HFF-Myc (cell line): ENCODE results near the gene EPHA2.

Experiments used
- DNase-seq: peaks from one replicate; pipeline ENCODE4 v3.0.0-alpha.2; 2011; ENCODE audit warnings: low read depth; ENCODE audit errors: extremely low read depth
- H3K4me3 ChIP-seq: replicated peaks from 2 replicates; pipeline ENCODE4 v1.5.1; 2011; ENCODE audit warnings: low read depth, mild to moderate bottlenecking, control low read depth, low read length
- TF ChIP-seq, protein P1 (sequence below): IDR thresholded peaks from 2 replicates; pipeline ENCODE4 v1.5.1; 2012; ENCODE audit warnings: mild to moderate bottlenecking, low read depth, low read length, control low read depth; ENCODE audit errors: missing control alignments

EPHA2 gene

DNA sequence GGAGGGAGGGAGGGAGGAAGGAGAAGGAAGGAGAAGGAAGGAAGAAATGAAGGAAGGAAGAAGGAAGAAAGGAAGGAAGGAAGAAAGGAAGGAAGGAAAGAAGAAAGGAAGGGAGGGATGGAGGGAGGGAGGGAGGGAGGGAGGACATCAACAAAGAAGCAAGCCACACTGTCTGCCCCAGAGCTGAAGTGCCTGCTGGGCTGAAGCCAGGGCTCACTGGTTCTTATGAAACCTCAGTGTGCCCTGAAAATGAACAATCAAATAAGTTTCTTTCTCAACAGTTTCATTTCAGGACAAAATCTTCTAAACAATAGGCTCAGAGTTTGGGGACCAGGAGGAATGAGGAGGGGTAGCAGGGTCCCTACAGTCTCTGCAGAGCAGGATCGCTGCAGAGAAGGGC is 35.4 kb upstream of the EPHA2 start:
- DNase-seq, result no peak
- H3K4me3 ChIP-seq, result no peak overlapping the region
- TF ChIP-seq, protein P1, sequence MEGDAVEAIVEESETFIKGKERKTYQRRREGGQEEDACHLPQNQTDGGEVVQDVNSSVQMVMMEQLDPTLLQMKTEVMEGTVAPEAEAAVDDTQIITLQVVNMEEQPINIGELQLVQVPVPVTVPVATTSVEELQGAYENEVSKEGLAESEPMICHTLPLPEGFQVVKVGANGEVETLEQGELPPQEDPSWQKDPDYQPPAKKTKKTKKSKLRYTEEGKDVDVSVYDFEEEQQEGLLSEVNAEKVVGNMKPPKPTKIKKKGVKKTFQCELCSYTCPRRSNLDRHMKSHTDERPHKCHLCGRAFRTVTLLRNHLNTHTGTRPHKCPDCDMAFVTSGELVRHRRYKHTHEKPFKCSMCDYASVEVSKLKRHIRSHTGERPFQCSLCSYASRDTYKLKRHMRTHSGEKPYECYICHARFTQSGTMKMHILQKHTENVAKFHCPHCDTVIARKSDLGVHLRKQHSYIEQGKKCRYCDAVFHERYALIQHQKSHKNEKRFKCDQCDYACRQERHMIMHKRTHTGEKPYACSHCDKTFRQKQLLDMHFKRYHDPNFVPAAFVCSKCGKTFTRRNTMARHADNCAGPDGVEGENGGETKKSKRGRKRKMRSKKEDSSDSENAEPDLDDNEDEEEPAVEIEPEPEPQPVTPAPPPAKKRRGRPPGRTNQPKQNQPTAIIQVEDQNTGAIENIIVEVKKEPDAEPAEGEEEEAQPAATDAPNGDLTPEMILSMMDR, result no peak

DNA sequence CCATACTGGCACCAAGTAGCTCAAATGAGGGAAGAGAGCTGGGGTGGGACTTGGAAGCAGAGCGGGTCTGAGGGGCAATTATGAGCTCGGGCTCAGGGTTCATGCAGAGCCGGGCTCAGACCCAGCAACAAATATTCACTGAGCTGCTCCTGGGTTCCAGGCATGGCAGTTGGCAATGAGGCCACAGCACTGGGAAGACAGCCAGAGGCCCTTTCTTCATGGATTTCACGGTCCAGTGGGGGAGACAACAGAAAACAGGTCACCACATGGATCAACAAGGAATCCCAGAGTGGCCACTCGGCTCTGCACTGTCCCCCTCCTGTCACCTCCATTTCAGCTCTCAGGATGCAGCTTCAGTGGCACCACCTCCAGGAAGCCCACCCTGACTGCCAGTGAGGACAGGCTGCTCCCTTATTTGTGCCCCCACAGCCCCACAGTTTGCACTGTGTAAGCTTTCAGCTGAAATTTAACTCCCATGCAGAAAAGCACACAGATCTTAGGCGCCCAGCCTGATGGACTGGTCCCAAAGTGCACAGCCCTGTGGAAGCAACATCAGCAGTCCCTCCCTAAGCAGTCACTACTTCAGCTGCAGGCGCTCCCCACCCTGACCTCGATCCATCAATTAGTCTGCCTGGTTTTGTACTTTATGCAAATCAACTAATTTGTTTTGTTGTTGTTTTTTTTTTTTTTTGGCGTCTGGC is 34.2 kb upstream of the EPHA2 start:
- no peak for DNase-seq
- no peak overlapping the region for H3K4me3 ChIP-seq
- TF ChIP-seq, protein P1, result no peak

DNA sequence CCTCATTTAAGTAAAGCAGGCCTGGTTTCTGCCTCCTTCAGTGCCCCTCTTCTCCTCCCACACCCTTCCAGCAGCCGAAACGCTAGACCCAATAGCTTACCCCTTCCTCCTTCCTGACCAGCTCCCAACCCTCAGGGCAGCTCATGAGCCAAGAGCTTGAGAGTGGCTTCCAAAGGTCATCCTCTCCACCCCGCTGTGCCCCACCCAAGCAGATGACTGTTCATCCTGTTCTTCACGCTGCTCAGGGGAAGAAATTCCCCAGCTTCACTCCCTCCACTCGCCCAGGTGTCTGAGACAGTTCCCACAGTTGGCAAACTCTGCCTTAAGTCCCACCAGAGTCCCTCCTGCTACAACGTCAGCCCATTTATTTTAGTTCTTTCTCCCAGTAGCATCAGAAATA is 33.1 kb upstream of the EPHA2 start:
- no peak for DNase-seq
- no peak overlapping the region for H3K4me3 ChIP-seq
- TF ChIP-seq, protein P1, result no peak

DNA sequence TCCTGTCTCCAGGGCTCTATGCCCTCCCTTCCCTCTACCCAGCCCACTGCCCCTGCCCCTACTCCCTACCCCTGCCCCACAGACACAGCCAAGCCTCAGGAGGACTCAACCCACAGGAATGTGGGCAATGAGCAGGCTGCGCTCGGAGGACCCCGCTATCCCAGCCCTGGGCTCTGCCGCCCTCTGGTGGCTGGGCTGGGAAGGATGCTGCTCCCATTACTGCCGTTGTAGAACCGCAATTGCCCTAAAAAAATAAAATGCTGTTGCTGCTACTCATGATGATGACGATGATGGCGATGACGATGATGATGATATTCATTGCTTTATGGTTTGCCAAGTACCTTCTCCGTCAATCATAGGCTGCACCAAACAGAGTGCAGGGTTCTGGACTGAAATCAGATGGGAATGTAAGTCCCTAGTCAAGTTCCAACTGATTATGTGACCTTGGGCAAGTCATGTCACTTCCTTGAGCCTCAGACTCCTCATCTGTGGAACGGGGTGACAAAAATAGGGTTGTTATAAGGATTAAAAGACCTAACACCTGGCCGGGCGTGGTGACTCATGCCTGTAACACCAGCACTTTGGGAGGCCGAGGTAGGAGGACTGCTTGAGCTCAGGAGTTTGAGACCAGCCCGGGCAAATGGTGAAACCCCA is 32.0 kb upstream of the EPHA2 start:
- no peak overlapping the region for H3K4me3 ChIP-seq
- TF ChIP-seq, protein P1, result peak; percentile 97
- DNase-seq, result peak; percentile 64

DNA sequence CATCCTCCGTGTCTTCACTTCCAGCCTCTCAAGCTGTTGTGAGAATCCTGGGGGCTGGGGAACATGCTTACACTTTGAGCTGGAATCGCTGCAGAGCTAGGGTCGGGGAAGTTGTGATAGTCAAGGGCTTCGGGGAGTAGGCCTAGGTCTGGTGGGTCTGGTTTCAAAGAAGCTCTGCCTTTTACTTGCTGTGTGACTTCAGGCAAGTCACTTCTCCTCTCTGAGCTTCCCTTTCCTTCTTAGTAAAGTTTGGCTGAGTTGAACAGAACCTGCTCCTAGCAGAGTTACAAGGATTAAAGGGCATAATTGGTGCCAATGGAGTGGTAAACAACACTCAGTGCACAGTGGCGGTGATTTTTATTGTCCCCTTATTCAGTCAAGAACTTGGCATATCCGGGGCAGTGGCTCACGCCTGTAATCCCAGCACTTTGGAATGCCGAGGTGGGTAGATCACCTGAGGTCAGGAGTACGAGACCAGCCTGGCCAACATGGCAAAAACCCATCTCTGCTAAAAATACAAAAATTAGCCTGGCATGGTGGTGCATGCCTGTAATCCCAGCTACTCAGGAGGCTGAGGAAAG is 30.9 kb upstream of the EPHA2 start:
- no peak overlapping the region for H3K4me3 ChIP-seq
- TF ChIP-seq, protein P1, result no peak
- no peak for DNase-seq

DNA sequence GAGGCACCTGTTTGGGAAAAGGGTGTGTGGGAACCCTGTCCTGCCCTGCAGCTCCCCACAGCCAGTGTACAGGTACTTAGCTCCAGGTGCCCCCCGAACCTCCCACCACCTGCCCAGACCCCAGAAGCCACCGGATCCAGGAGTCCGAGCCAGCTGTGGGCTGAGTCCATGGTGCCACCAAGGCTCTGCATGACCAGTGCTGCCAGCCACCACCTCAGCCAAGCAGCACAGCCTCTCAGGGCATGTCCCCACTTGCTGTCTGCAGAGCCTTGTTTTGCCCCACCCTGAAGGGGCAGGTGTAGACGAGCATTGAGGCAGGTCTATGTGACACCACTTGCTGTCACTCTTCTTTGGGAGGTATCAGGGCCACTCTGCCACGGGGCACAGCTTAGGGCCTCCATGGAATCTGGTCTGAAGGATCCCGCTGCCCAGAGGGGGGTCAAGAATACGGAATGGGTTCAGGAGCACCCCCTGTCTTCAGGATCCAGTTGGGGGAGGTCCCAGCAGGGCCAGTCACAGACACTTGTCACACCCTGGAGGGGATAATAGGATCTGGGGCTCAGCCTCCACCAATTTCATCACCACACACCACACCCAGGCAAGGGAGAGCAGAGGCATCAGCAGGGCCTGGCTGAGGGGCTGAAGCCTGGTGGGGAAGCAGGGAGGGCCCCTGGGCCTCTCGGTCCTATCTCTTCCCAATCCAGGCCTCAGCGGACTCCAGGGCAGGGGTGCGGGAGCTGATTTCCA is 28.9 kb upstream of the EPHA2 start:
- TF ChIP-seq, protein P1, result no peak
- no peak overlapping the region for H3K4me3 ChIP-seq
- DNase-seq, result no peak
